ENCODE measurements around the gene DOCK10.
"Not testable (repeated sequence)": the region's sequence is repeated elsewhere in the genome, so short reads cannot be mapped to it uniquely, and the experiment has no call there.

Gene DOCK10

DNA sequence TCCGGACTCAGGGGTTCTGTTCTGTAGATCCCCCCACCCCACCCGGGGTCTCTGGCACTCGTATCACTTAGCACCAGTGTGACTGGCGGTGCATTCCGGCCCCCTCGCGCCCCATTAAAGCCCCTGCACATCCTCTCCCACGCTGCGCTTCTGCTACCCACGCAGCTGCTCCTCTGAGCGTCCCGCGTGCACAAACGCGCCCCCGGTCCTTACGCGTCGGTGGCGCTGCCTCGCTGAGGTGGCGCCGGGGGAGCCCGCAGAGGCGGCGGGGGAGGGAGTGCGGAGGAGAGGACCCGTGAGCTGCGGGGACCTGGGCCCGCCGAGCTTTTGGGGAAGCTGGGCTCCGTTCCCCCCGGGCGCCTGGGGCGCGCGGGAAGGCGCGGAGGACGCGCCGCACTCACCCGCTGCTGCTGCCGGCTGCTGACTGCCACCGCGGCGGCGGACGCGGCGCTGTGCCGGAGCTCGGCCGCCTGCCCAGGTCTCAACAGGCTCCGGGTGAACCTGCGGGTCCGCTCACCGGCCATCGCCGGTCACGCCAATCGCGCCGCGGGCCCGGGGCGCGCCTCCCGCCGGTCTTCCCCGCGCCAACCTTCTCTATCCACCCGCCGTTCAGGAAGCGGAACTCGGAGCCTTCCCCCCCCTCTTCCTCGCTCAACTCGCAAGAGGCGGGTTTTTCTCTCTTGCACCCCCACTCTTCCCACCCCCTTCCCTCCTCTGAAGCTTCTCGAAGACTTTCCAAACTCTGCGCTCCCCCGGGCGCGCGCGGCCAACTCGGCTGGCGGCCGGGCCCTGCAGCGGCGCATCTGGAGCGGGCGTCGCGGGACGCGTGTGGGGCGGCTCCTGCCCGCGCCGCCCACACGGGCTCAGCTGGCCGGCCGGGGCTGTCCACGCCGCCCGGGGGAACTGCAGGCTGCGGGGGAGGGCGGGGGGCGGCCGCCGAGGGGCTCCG, at the start of gene DOCK10:
Gene DOCK10, minus strand, starts transcription at position 618 of the 949 bp plus-strand sequence. Its CDS starts 94 bp downstream, at position 524.
- peak in 1 of 2 donors; percentile 23 for DNase-seq (ENCODE audit: low read depth in 2 of 2)

DNA sequence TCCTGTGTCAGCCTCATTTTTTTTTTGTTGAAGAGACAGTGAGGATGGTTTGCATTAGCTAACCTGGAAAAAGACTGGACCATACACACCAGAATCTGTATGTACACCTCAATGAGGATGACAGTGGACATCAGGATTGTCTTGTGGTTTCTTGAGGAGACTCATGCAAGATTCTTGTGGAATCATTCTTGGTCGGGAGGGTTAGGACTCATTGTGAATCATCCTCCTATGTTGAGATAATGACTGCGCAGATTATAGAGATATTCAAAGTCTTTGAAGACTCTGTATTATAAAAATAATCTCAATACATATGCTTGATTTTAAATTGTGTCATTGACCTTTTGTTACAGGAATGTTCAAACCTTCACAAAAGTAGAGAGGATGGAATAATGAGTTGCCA, 49.1 kb upstream of the DOCK10 start:
- DNase-seq (ENCODE audit: low read depth in 2 of 2): no peak

DNA sequence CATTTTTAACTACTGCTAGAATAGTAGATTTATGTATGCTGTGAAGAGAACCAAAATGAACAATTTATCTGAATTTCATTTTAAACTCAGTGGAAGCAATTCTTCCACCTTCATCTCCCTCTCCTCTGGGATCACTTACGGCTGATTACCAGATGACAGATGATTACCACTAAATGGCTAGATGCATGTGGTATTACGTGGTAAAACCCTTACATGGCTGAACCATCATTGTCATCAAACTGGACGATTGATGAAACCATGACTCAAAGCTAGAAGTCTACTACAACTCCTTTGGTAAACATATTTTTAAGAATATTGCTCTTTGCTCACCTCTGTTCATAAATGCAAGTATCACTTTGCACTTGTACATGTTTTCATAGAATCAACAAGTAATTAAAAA, 48.5 kb upstream of the DOCK10 start:
- DNase-seq (ENCODE audit: low read depth in 2 of 2): no peak

DNA sequence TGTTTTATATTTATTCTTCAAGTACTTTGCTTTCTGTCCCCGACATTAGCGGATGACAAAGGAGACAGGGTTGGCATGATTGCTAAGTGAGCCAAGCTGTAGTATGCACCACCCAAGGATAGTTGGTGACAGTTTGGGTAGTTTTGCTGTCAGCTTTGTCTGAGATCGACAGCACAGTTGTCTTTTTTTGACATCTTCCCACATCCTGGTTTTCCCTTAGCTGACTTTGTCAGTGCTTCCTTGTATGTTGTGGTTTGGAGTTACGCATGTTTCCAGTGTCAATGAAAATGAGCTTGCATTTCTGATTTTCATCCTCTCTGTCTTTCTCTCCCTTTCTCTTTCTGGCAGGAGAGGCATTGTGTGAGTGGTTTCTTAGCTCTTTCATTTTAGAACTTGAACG, 44.6 kb upstream of the DOCK10 start:
- DNase-seq (ENCODE audit: low read depth in 2 of 2): no peak

DNA sequence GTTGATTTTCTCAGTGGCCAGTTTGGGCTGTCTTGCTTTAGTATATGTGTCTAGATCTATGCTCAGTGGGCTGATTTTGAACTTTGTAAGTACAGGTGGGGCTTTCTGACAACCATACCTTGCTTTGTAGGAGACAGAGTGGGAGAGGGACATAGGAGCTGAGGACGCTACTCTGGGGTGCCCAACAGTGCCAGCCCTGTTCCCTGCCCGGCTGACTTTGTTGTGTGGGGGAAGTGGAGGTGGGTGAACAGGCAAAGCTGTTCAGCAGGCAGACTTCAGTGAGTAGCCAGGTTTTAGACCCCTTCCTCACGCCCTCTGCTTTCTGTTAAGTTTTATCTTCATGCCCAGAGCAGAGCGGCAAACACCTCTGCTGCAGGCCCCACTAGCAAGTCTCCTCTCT, 44.2 kb upstream of the DOCK10 start:
- DNase-seq (ENCODE audit: low read depth in 2 of 2): no peak

DNA sequence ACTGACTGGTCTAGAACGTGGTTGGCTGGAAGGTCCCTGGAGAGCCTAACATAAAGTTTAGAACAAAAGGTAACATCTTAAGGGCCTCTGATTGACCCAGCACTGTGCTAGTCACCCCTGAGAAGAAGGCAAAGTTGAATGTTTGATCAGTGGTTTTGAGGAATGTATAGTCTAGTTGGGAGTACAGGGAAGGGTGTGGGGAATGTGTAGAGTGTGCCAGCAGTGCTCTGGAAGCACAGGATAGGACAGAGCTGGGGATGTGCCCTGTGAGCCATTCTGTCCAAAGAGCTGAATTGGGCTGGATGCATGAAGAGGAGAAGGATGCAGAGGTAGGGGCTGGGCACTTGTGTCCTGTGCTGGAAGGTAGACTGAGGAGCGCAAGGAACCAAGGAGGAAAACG, 41.0 kb upstream of the DOCK10 start:
- DNase-seq (ENCODE audit: low read depth in 2 of 2): no peak

DNA sequence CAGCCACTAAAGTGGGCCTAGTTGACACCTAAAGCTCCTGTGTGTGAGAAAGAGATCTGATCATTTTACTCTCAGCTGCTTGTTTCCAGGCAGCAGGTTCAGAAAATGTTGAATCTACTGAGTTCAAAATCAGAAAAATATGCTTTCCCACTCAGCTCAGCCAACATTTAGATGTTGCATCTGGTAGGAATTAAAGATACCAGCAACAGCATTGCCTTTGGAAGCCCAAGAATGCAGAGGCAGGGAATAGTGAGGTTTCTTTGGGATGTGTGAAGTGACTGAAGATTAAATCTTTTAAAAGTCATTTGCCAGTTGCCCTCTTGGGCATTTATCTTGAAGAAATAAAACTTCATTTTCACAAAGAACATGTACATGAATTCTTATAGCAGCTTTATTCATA, 33.9 kb upstream of the DOCK10 start:
- DNase-seq (ENCODE audit: low read depth in 2 of 2): no peak

DNA sequence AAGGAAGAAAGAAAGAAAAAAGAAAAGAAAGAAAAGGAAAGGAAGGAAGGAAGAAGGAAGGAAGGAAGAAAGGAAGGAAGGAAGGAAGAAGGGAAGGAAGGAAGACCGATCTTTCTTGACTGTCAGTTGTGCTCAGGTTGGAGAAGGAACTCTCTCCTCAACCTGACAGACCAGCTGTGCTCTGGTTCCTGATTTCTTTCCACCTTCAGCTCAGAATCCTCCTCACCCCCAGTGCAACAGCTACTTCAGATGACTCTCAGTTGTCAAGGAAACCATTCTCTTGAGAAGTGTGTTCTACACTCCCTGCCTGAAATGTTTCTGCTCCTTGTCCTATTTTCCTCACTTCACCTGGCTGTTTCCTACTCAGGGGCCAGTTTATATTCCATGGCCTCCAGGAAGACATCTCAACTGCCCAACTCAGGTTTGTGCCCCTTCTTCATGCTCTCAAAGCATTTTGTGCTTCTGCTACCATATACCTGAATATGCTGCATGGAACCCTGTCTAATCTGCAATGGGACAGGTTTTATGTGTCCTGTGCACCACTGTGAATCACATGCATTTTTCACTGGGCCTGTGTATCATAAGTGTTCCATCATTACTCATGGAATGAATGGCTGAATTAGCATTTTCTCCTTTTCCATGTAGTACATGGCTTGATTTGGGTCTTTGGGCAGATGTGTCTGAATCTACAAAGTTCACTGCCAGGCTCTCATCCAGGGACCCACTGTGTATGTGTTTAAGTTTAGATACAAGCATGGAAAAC, 32.8 kb upstream of the DOCK10 start:
- no peak for DNase-seq (ENCODE audit: low read depth in 2 of 2)

DNA sequence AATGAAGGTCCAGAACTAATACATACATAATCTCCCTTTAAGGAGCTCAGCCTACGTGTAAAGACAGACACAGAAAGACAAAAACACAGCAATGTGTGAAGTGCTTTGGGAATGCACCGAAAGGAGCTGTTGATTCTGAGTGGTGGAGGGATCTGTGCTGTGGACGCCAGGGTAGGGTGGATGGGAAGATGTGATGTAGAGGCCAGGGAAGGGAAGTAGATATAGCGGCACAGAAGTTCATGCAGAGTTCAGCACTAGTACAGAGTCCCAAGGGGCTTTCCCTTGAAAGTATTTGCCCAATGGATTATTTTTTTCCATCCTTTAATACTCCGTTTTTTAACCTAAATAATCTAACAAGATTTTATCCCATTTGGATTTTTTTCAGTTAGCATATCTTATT, 32.1 kb upstream of the DOCK10 start:
- DNase-seq (ENCODE audit: low read depth in 2 of 2): no peak

DNA sequence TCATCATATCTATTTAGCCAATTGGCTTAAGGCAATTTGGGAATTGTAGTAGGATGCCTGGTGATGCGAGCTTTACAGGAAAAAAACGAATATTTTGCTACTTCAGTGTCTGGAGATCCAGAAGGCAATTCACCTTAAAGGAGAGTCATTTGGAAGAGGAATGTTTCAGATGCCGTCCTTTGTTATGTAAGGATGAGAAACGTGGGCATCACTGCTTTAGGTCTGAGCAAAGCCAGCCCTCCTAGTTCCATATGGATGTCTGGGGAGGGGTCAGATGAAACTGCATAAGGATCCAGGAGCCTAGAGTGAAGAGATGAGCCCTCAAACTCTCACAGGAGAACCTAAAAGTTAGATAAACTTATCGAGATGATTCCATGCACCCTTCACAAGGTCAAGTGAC, 30.9 kb upstream of the DOCK10 start:
- DNase-seq (ENCODE audit: low read depth in 2 of 2): no peak

DNA sequence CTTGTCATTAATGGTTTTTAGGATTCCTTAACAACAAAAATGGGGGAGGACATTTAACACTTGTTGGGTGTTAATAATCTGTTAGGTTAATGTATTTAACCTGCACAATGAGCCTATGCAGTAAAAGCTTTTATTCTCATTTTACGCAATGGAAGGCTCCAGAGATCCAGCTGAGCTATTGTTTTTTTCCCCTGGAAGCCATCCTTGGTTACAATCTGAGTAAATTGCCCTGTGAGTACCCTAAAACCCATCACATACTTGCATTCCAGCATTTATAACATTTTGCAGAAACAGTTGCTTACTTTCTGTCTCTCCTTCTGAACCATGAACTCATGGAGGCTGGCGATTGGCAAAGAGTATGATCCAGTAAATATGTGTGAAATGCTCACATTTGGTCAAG, 30.2 kb upstream of the DOCK10 start:
- no peak for DNase-seq (ENCODE audit: low read depth in 2 of 2)

DNA sequence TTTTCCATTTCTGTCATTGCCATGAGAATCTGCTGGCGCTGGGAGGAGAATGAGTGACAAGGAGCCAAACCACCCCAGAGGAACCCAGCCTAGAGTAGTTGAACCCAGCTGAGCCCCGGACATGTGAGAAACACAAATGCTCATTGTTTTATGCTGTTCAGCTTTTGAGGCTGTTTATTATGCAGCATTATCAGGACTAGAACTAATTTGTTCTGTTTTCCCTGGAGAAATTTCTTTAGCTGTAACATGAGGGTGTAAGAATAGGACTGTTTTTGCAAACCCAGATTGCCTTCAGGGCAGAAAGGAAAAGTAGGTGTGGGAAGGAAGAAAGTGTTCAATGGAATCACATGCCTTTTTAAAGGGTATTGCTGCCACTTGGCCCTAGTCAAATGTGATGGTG, 28.5 kb upstream of the DOCK10 start:
- DNase-seq (ENCODE audit: low read depth in 2 of 2): no peak

DNA sequence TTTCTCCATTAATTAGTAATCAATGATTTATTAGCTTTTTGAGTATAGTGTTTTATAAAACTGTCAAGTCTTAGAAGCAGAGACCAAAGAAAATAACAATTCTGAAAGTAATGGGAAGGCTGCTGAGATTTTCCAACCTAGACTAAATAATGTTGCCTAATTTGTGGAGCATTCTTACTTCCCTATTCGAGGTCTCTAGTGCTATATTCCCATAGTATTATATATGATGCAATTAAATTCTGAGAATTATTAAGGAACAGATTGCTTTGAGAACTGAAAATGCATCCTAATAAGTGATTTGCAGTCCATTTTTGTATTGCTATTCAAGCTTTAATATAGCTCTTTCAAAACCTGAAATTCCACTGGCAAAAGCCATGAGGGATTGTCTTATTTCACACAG, 27.7 kb upstream of the DOCK10 start:
- DNase-seq (ENCODE audit: low read depth in 2 of 2): no peak

DNA sequence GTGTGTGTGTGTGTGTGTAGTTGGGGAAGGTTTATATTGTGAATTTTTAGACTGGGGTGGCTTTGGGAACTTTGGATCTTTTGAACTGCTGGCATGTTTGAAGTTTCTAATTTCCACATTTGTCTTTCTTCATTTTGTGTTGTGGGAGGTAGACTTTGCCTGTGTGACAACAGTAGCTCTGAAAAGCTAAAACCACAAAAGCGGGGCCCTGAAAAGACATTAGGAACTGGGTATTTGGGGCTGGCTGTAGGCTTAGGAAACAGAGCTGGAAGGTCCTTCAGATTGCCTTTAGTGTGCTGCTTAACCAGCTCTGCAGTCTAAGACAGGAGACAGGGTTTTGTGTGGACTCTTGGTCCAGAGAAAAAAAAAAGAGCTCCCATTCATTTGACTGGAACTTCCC, 27.2 kb upstream of the DOCK10 start:
- DNase-seq (ENCODE audit: low read depth in 2 of 2): no peak

DNA sequence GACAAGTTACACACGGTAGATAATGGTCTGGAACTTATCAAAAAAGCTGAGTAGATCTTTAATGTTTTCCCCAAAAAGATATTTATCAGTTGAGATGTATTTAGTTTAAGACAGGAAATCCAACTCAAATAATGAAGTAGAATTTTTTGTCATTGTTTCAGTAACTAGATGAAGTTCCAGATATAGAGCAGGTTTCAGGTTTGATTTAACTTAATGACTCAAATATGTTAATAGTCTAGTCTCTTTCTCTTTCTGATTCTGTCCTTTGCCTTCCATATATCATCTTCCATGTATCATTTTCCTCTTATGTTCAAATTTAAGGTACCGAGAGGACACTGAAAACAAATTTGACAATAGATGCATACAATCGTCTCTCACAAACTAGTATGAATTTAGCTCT, 23.6 kb upstream of the DOCK10 start:
- no peak for DNase-seq (ENCODE audit: low read depth in 2 of 2)

DNA sequence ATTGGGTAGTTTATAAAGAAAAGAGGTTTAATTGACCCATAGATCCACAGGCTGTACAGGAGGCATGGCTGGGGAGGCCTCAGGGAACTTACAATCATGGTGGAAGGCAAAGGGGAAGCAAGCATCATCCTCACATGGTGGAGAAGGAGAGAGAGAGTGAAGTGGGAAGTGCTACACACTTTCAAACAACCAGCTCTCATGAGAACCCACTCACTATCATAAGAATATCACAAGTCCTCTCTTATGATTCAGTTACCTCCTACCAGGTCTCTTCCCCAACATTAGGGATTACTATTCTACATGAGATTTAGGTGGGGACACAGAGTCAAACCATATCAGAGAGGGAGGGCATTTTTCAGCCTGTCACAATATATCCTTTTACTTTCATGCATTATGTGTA, 22.7 kb upstream of the DOCK10 start:
- DNase-seq (ENCODE audit: low read depth in 2 of 2): no peak

DNA sequence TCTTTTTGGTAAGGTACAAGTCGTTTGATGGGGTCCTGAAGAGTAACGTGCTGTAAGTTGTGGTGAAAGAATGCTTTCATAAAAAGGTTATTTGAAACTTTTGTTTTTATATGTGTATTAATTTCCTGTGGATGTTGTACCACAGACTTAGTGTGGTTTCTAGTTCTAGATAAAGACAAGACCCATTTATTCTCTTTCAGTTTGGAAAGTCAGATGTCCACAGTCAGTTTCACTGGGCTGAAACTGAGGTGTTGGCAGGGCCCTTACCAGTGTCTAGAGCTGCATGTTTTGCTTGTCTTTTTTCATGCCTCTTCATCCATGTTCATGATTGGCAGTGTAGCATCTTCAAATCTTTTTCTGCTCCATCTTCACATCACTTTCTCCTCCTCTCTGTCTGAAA, 22.1 kb upstream of the DOCK10 start:
- no peak for DNase-seq (ENCODE audit: low read depth in 2 of 2)

DNA sequence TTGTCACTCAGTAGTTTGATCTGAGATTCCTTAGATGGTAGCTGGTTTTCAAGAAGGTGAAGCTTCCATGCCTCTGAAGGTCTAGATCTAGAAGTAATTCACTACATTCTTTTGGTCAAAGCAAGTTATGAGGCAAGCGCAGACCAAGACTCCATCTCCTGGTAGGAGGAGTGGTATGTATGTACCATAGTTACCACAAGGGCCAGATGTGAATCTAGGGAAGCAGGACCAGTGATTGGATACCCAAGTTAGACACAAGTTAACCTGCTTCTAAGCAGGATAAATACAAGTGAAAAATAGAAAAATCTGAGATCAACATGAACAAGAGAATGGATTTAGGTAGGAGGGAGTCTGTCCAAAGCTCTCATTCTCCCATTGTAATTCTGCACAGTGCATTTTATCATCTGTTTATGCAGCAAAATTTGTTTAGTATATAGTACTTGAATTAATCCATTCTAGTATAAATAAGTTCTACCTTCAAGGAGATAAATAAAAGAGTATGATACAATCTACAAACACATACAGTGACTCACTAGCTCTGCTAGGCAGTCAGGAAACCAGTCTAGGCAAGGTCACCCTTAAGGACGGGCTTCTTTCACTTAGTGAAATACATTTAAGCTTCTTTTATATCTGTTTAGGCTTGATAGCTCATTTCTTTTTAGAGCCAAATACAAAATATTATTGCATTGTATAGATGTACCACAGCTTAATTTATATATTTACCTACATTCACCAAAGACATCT, 14.2 kb upstream of the DOCK10 start:
- DNase-seq (ENCODE audit: low read depth in 2 of 2): no peak

DNA sequence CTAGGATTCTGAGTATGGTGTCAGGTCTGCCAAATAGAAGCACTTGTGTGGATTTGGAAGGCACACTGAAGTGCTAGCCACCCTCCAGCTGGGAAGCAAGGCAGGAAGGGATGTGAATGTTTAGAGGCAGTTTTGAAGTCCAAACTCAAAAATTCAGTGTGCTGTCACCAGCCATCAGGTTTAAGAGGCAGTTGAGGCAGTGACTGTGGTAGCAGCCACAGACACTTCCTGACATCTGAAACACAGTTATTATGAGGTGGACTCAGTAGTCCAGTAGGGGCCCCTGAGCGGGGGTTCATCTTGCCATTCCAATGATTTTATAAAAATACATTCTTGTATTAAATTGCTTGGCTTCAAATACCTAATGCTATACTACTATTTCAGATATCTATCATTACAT, 13.4 kb upstream of the DOCK10 start:
- DNase-seq (ENCODE audit: low read depth in 2 of 2): no peak

DNA sequence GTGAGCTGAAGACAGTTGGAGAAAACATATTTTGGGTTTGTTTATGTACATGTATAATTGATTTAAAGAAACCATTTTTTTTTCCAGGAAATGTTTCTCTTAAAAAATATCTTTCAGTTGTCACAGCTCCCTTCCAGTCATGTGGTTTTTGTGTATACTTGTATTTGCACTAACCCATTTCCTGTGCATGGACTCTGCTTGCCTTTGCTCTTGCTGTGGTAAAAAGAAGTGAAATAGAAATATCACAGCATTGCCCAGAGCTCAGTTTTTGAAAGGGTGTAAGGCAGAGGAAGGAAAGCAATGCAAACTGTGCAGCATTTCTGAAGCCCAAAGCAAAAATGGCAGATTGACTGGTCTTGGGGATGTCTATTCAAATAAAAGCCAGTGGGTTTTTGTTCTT, 10.4 kb upstream of the DOCK10 start:
- no peak for DNase-seq (ENCODE audit: low read depth in 2 of 2)

DNA sequence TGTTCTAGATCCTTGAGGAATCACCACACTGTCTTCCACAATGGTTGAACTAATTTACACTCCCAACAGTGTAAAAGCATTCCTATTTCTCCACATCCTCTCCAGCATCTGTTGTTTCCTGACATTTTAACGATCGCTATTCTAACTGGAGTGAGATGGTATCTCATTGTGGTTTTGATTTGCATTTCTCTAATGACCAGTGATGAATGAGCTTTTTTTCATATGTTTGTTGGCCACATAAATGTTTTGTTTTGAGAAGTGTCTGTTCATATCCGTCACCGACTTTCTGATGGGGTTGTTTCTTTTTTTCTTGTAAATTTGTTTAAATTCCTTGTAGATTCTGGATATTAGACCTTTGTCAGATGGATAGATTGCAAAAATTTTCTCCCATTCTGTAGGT, 5.2 kb upstream of the DOCK10 start:
- DNase-seq (ENCODE audit: low read depth in 2 of 2): not testable (repeated sequence)

DNA sequence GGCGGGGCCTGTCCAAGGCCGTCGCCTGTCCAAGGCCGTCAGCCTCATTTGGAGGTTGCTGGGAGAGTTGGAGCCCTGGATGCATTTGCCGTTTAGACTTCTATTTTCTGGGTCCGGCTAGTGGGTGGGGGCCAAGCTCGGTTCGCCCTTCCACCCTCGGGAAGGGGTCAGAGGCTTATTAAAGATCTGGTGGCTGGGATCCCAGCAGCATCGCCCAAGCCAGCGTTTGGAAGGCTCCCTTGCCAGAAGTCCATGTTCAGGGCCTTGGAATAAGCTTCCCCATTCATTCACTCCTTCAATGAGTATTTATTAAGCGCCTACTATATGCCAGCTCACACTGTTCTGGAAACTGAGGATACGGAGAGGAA, 516 bp upstream of the DOCK10 start:
- no peak for DNase-seq (ENCODE audit: low read depth in 2 of 2)

Measured in stimulated activated CD8-positive, alpha-beta memory T cell treated with anti-CD3 and anti-CD28 coated beads, Interleukin-7, amount 100 ng/mL, for 1 hour (primary cell).